Thymus (tissue), 11 donors: ENCODE results near the gene RASA3. TPM values are rescaled to one million over a fixed set of nuclear protein-coding genes. Genes with fewer than 3 reads are reported as not detected.

ENCODE experiments used
- DNase-seq, 9 donors: peaks; one replicate each; pipeline ENCODE4 v3.0.0-alpha.2; 2013; ENCODE audit warnings: low spot score in 9 of 9, low read depth in 6 of 9, missing footprints in 1 of 9
- H3K27ac ChIP-seq, 2 donors: one replicate each; pipeline ENCODE4 v1.5.1; 2013; ENCODE audit warnings: control low read depth in 1 of 2, low read depth in 1 of 2, low read length in 1 of 2, mild to moderate bottlenecking in 1 of 2, moderate library complexity in 1 of 2
- H3K27me3 ChIP-seq, 2 donors: one replicate each; pipeline ENCODE4 v1.5.1; 2013; ENCODE audit warnings: low read length in 1 of 2; ENCODE audit not compliant: control insufficient read depth in 2 of 2, insufficient read depth in 1 of 2
- H3K36me3 ChIP-seq, 2 donors: one replicate each; pipeline ENCODE4 v1.5.1; 2013; ENCODE audit warnings: low read length in 1 of 2, mild to moderate bottlenecking in 1 of 2, moderate library complexity in 1 of 2; ENCODE audit not compliant: control insufficient read depth in 2 of 2, insufficient read depth in 2 of 2
- H3K4me1 ChIP-seq, 2 donors: one replicate each; pipeline ENCODE4 v1.5.1; 2013; ENCODE audit warnings: low read length in 2 of 2; ENCODE audit not compliant: control insufficient read depth in 2 of 2, insufficient read depth in 2 of 2
- H3K4me3 ChIP-seq, 2 donors: one replicate each; pipeline ENCODE4 v1.5.1; 2013; ENCODE audit warnings: low read length in 2 of 2, control low read depth in 1 of 2, mild to moderate bottlenecking in 1 of 2
- H3K9me3 ChIP-seq, 2 donors: one replicate each; pipeline ENCODE4 v1.5.1; 2013; ENCODE audit warnings: low read length in 1 of 2, mild to moderate bottlenecking in 1 of 2; ENCODE audit not compliant: control insufficient read depth in 2 of 2, insufficient read depth in 1 of 2
- WGBS: extraction: QIAGEN DNeasy Blood & Tissue Kit; methylation state at CpG from one replicate; pipeline ENCODE4 v1.1.7; 2013; 5-methylcytosine and 5-hydroxymethylcytosine counted together
- polyA plus RNA-seq: library from polyadenylated mRNA; stranded (reverse); fragments of 200-250 nt; gene quantifications from one replicate; pipeline ENCODE4 v1.2.3, GENCODE V29; 2013
- total RNA-seq: library from RNA; stranded (reverse); fragments of 120-200 nt; gene quantifications from one replicate; pipeline ENCODE4 v1.2.4, GENCODE V29; 2013
- donor health status: healthy.

Gene RASA3
- total and polyA plus RNA-seq, 2 donors: 23.8 to 25.1 TPM

DNA sequence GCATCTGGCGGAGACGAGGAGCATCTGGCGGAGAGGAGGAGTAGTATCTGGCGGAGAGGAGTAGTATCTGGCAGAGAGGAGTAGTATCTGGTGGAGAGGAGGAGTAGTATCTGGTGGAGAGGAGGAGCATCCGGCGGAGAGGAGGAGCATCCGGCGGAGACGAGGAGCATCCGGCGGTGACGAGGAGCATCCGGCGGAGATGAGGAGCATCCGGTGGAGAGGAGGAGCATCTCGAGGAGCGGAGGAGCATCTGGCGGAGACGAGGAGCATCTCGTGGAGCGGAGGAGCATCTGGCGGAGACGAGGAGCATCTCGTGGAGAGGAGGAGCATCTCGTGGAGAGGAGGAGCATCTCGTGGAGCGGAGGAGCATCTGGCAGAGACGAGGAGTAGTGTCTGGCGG is 177.2 kb downstream of the RASA3 start:
- DNase-seq: no peak

DNA sequence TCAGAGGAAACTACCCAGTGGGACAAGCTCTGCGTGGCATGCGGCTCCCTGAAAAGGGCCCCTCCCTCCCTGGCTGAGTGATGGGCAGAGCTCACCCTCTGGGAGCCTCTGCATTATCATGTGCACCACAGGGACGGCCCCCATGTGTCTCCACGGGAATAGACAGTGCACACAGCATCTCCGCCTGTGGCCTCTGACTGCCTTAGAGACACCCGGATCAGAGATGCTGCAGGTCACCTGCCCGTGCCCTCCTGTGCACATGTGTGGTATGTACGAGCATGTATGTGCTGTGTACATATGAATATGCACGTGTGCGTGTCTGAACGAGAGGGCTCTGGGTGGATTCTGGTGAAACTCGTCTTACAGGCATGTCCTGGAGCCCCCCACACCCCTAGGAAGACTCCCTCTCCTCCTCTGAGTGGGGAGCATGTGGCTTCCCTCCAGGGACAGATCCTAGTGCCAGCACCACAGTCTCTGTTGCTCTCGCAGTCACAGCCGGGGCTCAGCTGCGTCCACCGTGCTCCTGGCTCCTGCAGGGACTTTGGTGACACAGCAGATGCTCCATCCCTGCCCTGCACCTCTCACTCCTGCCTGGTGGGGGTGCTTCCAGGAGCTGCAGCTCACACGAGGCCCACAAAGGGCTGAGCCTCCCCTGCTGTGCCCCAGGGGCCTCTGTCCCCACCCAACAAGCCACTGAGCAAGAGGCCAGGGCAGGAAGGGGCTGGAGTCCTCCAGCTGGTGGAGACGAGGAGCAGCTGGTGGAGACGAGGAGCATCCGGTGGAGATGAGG is 178.2 kb downstream of the RASA3 start:
- H3K4me3 ChIP-seq: no peak overlapping the region
- peaks cover 0 to 6% of the 10 kb centered on the region in 2 donors for H3K4me1 ChIP-seq
- H3K36me3 ChIP-seq: no peaks in the 10 kb centered on the region
- 91% methylated on average over 20 of the region's 20 CpGs for WGBS
- H3K27me3 ChIP-seq: peaks cover 0 to 10% of the 10 kb centered on the region in 2 donors
- H3K27ac ChIP-seq: no peak overlapping the region
- H3K9me3 ChIP-seq: peaks cover 0 to 29% of the 10 kb centered on the region in 2 donors
- no peak for DNase-seq

More for the DNA sequence above, 177.2 kb downstream of the RASA3 start:
- Histone ChIP-seq H3K9me3 (peaks cover 0 to 35% of the 10 kb centered on the region in 2 donors), H3K4me1 (peaks cover 0 to 6% of the 10 kb centered on the region in 2 donors), H3K36me3 (no peaks in the 10 kb centered on the region), H3K27ac (no peak overlapping the region), H3K27me3 (peaks cover 0 to 10% of the 10 kb centered on the region in 2 donors), H3K4me3 (no peak overlapping the region)
- WGBS: 94% methylated on average over 29 of the region's 29 CpGs

DNA sequence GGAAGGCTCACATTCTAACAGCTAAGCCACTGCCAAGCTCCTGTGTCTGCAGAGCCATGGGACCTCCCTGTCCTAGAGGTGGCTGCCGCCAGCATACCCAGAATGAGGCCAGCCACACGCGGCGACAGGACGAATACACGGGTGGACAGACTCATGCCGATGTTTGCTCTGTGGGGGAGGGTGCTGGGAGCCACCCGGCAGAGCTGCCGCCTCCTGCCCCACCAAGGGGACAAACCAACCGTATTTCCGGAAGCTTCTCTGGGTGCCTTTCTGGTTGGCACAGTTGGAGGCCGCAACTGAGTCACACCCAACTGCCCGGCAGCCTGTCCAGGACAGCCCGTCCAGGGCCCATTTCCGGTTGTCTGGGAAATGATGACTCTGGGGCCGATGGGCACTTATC is 178.9 kb downstream of the RASA3 start:
- peaks cover 0 to 6% of the 10 kb centered on the region in 2 donors for H3K4me1 ChIP-seq
- H3K27me3 ChIP-seq: peaks cover 0 to 10% of the 10 kb centered on the region in 2 donors
- H3K36me3 ChIP-seq: no peaks in the 10 kb centered on the region
- no peak for DNase-seq
- H3K4me3 ChIP-seq: no peak overlapping the region
- no peak overlapping the region for H3K27ac ChIP-seq
- 96% methylated on average over 16 of the region's 16 CpGs for WGBS
- peaks cover 0 to 22% of the 10 kb centered on the region in 2 donors for H3K9me3 ChIP-seq

DNA sequence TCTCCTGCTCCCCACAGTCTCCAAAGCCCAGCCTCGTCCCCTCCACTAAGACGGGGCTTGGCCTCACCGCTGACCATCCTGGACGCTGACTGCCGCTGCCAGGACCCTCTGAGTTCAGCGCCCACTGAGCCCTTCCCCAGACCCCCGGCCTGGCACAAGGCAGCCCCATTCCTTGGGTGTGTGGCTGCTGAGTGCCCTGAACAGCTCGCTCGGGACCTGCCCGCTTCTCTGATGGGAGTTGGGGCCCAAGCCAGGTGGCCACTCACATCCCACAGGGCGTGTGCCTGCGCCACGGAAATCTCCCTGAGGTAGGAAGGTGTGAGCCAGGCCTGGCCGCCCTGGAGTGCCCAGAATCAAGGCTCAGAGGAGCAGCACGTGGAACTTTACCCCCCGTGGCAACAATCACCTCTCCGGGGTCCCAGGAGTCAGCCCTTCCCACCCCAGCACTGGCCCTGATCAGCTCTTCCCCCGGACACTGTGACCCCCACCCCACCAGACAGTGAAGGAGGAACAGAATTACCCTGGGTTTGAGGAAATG is 179.4 kb downstream of the RASA3 start:
- WGBS: 92% methylated on average over 18 of the region's 18 CpGs
- H3K27ac ChIP-seq: no peak overlapping the region
- peaks cover 0 to 18% of the 10 kb centered on the region in 2 donors for H3K9me3 ChIP-seq
- H3K4me3 ChIP-seq: no peak overlapping the region
- peaks cover 0 to 6% of the 10 kb centered on the region in 2 donors for H3K4me1 ChIP-seq
- DNase-seq: no peak
- peaks cover 0 to 10% of the 10 kb centered on the region in 2 donors for H3K27me3 ChIP-seq
- H3K36me3 ChIP-seq: no peaks in the 10 kb centered on the region

DNA sequence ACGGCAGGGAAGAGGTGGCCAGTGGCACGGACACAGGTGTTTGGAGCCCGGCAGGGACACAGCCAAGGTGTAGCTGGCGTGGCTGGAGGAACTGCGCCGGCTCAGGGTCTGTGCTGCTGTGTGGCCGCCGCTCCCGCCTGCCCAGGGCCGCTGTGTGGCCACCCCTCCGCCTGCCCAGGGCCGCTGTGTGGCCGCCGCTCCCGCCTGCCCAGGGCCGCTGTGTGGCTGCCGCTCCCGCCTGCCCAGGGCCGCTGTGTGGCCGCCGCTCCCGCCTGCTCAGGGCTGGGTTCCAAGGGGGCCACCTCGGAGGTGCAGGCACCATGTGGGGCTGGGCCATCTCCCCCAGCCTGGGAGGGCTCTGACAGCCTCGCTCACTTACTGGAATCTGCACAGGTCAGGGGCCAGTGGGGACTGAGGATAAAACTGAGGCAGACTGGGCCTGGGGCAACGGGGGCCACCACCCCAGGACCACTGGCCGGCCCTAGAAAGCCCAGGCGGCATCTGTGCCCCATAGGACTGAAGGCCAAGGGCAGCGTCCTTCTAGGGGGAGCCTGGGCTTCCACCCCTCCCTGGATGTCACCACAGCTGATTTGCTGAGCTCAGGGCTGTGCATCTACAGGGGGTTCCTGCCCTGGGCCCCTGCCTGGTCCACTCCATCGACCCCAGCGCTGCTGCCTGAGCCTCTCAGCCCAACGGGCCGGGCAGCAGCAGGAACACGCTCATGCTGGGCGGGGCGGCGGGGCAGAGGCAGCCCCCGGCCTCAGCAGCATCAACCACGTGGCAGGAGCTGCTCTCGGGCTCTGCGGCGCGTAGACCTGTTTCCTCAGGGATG is 180.1 kb downstream of the RASA3 start:
- DNase-seq: no peak
- H3K36me3 ChIP-seq: no peaks in the 10 kb centered on the region

DNA sequence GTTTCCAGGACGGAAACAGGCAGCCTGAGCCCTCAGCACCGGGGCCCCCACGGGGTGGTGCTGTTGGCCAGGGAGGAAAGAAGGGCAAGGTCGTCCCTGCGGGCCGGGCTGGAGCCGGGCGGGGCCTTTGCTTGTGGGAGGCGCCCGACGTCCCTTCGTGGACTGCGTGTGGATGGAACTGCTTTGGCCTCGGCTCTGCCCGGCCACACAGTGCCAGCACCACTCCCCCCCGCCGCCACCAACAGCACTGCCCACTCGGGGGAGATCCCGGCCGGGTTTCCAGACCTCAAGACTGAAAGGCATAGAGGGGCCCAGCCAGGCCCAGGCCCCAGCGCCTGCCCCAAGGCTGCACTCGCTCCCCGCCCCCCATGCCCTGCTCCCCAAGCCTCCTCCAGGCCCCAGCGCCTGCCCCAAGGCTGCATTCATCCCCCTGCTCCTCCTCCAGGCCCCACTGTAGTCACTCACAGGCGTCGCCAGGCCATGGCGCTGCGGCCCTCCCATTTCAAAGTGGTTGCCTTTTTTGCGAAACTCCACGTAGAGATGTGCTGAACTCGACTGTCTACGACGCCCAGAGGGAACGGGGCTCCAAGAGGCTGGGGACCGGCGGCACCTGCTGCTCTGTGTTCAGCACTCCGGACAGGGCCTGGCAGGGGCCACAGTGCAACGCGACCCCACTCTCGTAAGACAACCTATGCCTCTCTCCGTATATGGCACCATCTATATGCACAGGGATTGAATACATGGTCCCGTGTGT is 181.0 kb downstream of the RASA3 start:
- DNase-seq: peak in 8 of 9 donors; percentile 9 to 60 (median 32)
- Histone ChIP-seq H3K27ac (no peak overlapping the region), H3K27me3 (peaks cover 0 to 10% of the 10 kb centered on the region in 2 donors), H3K4me3 (no peak overlapping the region), H3K9me3 (peaks cover 0 to 17% of the 10 kb centered on the region in 2 donors), H3K4me1 (peaks cover 0 to 6% of the 10 kb centered on the region in 2 donors), H3K36me3 (no peaks in the 10 kb centered on the region)
- WGBS: 46% methylated on average over 42 of the region's 42 CpGs

More for the DNA sequence above, 180.1 kb downstream of the RASA3 start:
- no peak overlapping the region for H3K27ac ChIP-seq
- H3K4me3 ChIP-seq: no peak overlapping the region
- H3K27me3 ChIP-seq: peaks cover 0 to 10% of the 10 kb centered on the region in 2 donors
- peaks cover 0 to 6% of the 10 kb centered on the region in 2 donors for H3K4me1 ChIP-seq
- WGBS: 91% methylated on average over 42 of the region's 42 CpGs
- peaks cover 0 to 18% of the 10 kb centered on the region in 2 donors for H3K9me3 ChIP-seq

DNA sequence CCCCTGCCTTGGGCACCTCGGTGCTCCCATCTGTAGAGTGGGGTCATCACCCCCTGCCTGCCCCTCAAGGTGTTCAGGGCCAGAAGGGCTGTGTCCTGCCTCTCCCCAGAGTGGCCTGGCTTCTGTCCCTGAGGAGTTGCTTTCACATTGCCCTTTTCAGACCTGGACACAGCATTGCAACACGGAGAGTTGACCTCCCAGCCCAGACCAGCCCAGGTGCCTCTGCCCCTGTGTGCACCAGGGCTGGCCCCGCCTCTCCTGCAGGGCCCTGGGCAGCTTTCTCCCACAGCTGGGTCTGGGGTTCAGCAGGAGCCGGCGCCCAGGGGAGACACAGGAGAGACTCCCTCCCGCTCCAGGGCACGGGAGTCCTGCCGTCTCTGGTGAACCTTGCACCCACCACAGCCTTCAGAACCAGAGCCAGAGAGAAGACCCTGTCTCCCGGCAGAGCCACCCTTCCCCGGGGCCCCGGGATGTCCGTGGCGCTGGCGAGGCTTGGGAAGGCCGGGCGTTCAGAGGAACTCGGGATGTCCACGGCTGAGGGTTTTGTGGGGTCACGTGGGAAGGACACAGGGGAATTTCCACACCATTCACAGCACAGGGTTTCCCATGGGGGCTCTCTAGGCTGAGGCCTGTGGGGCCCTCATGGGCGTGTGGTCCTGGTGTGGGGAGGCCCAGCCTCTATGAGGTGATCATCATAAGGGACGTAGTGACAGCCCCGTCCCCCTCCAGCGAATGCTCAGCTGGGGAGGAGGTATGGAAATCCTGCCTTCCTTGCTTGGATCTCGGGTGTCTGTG is 181.8 kb downstream of the RASA3 start:
- Histone ChIP-seq H3K27me3 (peaks cover 0 to 10% of the 10 kb centered on the region in 2 donors), H3K9me3 (peaks cover 0 to 12% of the 10 kb centered on the region in 2 donors), H3K4me3 (no peak overlapping the region), H3K36me3 (no peaks in the 10 kb centered on the region), H3K27ac (no peak overlapping the region), H3K4me1 (peaks cover 0 to 6% of the 10 kb centered on the region in 2 donors)
- no peak for DNase-seq
- 72% methylated on average over 24 of the region's 24 CpGs for WGBS

DNA sequence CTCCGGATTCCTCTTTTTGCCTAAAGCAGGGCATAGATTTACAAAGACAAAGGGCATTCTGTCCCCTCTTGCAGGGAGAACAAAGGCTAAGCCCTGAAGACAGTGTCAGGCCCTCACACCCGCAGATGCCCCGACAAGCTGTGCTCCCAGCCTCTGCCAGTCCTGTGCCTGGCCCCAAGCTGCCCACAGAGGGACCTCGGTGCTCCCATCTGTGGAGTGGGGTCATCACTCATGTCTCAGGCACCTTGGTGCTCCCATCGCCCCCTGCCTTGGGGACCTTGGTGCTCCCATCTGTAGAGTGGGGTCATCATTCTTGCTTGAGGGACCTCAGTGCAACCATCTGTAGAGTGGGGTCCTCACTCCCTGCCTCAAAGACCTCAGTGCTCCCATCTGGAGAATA is 182.9 kb downstream of the RASA3 start:
- 94% methylated on average over 5 of the region's 5 CpGs for WGBS
- Histone ChIP-seq H3K9me3 (peaks cover 0 to 4% of the 10 kb centered on the region in 2 donors), H3K27ac (no peak overlapping the region), H3K4me1 (peaks cover 0 to 6% of the 10 kb centered on the region in 2 donors), H3K27me3 (peaks cover 0 to 10% of the 10 kb centered on the region in 2 donors), H3K36me3 (no peaks in the 10 kb centered on the region), H3K4me3 (no peak overlapping the region)
- DNase-seq: no peak
